ENCODE data around the gene ACSL6.

The ACSL6 gene

DNA sequence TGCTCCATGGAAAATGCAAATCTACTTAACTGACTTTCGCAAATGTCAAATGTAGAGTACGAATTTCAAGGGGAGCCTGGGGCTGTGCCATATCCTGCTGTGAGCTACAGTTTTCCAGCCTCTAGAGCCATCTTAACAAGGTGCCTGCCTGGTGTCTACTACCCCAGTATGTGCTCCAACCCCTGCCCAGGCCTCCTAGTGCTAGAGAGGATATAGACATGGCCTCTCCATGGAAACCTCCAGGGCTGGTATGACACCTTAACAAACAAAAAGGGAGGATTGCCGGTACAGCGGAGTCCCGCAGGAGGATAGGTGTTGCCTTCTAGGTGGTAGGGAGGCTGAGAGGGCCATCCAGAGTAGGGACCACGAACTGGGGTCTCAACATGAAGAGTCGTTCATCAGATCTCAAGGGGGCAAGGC, 35.4 kb upstream of the ACSL6 start:
- no peak for DNase-seq

DNA sequence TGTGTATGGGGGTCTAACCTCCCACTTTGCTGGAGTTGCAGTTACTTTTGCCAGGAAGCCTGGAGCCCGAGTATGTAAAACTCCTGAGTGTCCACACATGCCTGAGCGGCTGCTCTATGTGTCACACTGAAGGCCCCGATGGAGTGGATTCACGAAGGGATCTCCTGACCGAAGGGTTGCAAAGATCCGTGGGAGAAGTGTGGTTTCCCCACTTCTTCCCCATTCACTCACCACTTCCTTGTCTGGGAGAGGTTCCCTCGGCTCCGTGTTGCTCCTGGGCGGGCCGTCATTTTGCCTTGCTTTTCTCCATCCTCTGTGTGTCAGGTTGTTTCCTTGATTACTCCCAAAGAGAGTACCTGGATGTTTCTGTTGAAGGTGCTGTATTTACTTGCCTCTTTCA, 32.7 kb upstream of the ACSL6 start:
- no peak for DNase-seq

DNA sequence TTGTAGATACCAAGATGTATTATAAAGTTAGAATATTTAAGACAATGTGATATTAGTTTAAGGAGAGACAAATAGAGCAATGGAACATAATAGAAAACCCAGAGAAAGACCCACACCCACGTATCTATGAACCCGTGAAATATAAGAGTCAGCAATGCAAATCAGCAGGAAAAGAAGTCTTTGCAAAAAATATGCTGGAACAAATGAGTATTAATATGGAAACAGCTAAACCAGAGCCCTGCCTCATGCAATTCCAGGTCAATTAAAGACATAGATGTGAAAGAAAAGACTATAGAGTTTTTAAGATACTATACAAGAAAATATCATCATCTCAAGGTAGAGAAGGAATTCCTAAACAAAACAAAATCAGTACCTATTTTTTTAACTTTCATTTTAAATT, 25.9 kb upstream of the ACSL6 start:
- no peak for DNase-seq

DNA sequence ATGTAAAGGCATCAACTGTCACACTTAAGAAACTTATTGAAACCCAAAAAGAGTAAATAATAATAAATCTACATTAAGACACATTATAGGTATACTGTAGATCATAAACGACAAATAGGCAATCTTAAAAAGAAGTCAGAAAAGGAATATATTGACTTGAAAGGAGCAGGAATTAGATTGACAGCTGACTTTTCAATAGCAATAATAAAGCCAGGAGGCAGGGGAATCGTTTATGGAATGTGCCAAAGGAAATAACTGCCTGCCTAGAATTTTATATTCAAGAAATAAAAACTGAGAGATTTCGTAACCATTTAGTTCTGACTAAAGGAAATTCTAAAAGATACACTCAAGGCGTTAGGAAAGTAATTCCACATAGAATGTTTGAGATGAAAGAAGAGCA, 21.7 kb upstream of the ACSL6 start:
- DNase-seq = no peak

DNA sequence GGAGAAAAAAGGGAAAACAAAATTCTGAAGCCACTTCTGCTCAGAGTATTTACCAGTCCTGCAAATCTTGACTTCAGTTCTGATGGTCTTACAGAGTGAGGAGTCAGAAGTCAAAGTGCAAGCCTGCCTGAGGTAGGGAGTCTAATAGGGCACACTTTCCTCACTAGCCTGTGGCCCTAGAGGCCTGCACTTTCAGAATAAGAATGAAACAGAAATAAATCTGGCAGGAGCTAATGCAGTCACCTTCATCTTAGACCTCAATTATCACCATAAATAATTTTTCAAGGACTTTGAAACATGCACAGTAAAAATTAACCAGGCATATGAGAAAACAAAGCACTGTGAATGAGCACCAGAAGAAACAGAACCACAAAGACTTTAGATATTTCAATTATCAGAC, 20.7 kb upstream of the ACSL6 start:
- DNase-seq = no peak

DNA sequence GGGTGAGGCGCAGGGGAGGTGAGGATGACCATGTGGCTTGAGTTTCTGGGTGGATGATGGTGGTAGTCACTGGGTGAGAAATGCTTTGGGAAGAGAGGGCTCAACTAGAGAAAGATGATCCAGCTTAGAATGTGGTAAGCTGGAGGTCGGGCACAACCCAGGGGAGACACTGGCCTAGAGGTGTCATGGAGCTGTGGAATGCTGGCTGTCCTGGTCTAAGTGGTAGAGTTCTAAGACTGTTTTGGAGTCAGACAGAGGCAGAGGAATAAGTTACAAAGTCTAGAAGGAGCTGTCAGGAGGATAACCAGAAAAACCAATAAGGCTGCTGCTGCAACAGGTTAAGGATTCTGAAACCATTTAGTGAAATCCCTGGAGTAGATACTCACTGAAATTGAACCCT, 19.2 kb upstream of the ACSL6 start:
- DNase-seq = no peak

DNA sequence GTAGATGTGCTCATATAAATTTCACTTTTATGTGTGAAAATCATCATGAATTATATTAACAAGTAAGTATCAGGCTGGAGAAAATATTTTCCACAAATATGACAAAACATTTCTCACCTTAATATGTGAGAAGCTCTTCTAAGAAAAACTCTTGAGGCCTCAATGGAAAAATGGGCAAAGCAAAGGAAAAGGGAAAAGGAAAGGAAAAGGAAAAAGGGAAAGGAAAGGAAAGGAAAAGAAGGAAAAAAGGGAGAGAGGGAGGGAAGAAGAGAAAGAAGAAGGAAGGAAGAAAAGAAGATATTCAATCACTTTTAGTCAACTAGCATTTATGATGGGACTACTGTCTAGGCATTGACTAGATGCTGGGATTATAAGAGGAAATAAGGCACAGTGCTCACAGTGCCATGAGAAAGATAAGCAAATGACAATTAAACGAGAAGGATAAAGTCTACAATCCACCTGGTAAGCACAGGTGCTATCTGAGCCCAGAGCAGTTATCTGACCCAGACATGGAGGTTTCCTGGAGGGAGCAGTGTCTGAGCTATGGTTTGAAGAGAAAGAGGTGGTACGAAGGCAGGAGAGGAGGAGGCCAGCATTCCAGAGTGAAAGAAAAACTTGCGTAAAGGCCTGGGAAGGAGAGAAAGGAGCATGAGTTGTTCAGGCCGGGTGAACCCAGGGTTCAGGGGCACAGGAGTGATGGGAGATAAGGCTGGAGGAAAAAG, 18.3 kb upstream of the ACSL6 start:
- no peak for DNase-seq

DNA sequence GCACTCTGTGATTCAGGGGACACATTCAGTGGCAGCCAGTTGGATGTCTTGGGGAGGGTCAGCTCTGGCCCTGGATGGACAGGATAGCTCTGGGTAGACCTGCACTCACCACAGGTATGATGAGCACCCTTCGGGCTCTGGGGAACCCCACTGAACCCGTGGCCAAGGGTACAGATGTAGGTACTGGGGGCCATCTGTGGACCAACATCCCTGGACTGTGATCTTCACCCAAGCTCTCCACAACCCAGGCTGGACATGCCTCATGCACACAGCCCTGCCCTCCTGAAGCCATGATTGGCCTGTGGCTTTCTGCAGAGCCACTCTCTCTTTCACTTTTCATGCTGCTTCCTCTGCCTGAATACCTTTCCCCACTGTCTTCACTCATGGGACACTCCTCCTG, 15.6 kb upstream of the ACSL6 start:
- no peak for DNase-seq

DNA sequence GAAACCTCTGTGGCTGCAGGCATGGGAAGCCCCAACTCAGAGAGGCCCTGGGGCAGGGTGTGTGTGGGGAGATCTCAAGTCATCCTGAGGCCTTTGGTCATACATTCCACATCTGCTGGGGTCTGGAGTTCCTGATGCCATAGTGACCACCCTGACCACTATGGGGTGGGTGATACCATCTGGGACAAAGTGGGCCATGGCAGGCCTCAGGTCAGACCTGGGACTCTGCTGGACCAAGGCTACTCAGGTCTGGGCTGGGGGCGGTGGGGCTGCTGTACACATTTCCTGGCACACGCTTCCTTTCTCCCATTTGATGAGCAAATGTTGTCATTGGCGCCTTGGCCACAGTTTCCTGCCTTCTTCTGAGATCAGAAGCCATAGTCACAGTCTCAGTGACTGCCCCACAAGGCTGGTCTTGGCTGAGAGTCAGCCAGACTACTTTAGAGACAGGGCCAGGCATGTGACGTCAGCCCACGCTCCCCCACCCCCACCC, 15.1 kb upstream of the ACSL6 start:
- no peak for DNase-seq

DNA sequence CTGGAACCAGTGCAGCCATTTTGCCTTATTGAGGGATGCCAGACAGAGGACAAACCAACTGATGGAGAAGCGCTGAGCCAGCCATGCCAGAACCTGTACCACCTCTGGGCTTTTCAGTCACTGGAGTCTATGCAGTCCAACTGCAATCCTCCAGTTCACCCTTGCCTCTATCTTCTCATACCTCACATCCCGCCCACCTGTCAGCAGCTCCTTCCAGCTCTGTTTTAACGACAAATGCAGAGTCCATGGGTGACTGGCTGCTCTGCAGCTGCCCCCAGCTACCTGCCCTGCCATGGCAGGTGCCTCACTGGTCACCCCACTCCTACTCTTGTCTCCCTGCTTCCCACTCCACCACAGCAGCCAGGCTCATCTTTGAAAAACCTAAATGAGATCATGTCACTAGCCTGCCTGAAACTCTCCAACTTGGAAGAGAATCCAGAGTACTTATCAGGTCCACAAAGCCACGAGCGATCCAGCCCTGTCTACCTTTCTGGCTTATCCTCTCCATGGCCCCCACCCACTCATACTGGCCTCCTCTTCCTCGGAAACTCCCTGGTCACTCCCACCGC, 14.0 kb upstream of the ACSL6 start:
- DNase-seq = no peak

DNA sequence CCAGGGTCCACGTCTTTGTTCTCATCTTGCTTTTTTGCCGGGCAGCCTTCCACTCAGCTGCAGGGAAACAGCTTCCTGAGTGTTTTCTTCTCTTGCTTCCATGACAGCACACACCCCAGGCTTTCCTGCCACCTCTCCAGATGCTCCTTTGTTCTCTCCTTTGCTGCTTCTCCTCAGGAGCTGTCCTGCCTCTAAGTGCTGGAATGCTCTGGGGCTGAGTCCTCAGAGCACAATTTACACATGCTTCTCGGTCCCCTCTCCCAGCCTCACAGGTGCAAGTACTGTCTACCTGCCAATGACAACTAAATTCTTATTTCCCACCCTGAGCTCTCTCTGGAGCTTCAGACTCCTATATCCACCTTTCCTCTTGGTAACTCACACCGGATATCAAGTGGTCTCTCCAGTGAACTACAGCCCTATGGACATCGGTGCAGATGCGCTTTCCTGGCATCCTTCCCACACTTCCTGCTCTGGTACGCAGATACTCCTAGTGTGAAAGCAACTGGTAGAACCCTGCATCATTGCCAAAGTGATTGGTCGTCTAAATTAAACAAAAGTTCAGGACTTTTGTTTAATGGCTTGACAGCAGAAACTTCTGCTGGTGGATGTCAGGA, 13.4 kb upstream of the ACSL6 start:
- no peak for DNase-seq

DNA sequence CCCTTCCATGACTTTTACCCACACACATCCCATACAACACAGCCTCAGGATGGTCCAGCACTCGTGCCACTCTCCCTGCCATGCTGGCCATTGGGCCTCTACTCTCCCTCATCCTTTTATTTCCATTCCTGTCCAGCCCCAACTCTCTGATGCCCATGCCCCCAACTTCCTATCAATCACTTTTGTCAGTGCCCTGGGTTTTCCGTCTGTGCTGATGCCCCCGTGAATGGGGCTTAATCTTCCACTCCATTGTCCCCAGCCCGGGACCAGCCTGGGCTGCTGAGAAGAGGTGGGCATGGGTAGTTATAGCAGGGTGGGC, 12.6 kb upstream of the ACSL6 start:
- DNase-seq = no peak

DNA sequence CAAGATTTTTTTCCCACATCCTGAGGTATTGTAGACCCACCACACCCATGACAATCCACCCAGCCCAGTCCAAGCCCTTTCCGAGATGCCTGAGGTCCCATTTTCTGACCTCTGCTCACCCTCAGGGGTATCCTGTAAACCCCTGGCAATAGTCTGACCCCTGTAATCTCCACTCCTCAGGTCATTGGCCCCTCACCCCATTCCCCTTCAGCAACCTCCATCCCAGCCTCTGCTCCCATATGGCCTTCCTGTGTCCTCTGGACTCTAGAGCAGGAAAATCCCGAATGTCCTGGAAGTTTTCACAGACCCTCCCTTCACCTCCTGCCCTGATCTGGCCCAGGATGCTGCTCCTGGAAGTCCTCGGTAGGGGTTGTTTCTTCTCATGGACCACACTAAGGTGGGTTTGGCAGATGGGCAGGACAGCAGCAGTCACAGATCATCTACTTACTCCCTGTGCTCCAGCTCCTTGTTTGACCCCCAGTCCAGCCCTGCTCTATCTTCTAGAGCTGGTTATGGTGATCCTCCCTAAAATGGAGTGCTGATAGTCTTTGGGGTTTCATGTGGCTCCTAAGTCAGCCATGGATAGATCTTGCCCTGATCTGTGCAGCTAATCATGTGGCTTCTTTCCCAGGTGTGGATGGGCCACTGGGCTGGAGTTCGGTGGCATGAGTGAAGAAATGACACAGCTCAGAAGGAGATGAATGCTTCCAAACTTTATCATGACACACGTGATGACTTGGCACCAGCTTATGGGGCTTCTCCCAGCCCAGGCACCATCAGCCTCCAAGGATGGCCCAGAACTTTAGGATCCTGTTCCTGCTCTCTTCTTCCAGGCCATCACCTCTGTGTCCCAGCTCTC, 12.0 kb upstream of the ACSL6 start:
- DNase-seq = no peak

DNA sequence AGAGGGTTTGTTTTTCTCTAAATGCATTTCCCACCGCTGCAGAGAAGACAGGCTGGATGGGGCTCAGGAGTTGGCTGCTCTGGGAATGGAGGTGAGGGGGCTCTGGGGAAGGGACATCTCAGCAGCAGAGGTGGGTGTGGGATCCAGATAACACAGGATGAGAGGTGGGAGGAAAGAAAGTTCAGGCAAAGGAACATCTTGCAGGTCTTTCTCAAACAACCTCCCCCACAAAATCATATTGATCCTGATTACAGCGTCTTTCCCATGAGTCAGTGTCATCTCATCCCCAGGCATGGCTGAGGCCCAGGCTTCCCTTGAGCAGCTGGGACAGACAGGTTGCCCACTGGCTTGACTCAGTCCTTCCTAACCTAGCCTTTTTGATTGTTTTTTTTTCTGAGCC, 11.3 kb upstream of the ACSL6 start:
- no peak for DNase-seq

DNA sequence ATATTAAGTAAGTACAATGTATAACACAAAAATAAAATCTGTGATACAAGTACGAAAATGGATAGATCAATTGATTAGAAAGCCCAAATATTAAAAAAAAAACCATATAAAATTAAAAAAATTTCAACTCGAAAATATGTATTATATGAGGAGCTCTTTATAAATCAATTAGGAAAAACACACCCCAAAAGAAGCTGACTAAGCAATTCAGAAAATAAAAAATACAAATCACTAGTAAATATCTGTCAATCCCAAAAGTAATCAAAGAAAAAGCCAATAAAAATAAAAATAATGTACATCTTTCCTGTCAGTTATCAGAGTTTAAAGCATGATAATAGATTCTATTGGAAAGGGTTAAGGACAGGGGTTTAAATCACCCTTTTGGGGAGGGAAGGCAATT, 10.2 kb upstream of the ACSL6 start:
- DNase-seq = no peak

DNA sequence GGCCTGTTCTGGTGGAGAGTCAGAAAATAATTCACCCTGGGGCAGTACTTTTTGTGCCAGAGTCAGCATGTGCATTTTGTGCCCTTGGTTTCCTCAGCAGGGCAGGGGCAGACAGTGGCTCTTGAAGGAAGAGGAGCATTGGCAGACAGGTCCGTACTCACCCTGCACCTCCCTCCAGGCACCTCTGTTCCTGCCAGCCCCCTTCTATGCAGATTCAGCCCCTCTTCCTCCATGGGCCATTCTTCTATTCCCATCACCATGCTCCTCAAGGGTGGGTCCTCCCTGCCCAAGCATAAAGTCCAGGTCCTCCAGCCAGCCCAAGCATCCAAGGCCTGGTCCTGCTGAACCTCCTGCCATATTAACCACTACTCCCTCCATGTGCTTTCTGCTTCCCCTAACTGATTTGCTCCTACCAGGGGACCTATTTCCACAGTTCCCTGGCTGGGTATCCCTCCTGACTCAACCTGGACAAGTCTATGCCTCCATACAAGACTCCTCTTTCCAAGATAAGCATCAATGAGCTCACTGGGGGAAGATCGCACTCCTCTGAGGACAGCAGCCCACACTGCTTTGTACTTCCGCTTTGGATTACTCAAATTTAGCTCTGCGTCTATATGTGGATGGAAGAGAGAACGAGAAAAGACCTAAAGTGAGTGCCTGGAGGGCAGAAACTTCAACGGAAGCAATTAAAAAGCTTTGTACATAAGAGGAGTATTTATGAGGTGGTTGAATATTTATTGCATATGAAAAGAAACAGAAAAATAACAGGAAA, 9.3 kb upstream of the ACSL6 start:
- no peak for DNase-seq

DNA sequence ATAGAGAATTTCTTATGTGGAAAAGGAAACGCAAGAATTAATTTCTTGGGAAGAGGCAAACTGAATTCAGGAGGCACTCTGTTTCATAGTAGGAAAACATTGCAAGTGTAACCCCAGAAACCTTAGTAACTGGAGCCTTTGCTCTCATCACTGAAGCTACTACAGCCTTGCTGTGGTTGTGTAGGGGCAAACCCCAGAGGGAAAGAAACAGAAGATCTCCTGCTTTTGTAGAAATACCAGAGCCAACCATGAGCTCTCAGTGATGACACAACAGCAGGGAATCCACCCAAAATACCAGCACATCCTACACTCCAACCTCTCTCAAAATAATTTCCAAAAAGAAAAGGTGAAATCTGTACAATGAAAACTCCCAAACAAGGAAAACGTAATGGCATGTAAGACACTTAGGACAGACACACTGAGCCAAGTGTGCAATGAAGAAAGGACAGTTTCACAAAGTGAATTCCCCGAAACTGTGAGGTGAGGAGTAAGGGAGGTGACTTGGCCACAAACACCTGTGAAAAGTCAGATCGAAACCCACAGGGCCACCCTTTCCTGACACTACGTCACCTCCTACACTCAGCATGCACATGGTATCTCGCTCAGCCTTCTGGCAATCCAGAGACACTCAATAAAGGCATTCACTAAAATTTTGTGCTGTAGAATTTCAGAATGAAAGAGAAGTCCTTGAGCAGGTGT, 8.5 kb upstream of the ACSL6 start:
- no peak for DNase-seq

DNA sequence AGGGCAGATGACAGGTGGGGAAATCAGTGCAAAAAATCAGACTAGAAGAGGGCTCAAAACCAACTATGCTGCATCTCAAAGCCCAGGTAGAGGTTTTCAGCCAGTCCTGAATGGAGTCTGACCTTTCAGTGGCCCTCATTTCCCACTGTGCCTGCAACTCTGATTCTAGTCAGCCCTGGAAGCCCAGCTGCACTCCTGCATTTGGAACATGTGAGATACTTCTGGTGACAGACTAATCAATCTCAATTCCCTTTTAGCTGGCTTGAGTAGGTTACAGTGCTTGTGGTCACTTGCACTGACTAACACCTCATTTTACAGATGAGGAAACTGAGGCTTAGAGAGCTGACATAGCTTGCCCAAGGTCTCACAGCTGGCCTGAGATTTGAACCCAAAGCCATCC, 7.9 kb upstream of the ACSL6 start:
- DNase-seq = no peak

DNA sequence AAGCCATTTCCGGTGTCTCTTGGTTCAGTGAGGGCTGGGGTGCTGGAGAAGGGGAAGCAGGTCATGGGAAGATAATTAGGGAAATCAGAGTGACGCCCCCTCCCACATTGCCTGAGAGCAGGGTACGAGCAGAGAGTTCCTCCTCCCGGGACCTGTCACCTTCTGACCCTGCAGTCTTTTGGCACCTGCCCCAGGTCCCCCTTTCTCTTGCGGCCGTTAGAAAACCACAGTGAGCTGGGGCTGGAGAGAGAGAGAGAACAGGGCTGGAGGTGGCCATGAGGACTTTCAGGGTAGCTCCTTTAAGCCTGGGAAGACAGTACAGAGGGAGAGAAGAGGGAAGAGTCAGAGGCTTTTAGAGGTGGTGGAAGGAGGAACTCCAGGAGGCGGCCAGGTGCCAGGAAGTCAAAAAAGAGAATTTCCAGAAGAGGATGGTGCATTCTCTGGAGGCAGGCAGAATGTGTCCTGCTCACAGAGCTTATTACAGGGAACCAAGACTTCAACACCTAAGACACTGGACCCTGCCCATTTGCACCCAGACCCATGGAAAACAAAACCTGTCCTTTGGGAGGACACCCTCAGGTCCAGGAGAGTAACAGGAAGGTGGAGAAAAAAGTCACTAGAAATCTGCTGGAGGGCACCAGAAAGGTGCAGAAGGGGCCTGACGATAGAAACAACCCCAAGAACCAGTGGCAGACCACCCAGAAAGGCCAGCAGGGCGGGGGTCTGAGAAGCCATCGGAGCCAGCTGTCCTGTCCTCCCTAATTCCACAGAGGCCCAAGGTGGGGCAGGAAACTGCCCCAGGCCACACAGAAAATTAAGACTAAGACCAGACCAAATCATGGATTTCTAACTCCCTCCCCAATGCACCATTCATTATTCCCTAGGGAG, 6.5 kb upstream of the ACSL6 start:
- DNase-seq = no peak

DNA sequence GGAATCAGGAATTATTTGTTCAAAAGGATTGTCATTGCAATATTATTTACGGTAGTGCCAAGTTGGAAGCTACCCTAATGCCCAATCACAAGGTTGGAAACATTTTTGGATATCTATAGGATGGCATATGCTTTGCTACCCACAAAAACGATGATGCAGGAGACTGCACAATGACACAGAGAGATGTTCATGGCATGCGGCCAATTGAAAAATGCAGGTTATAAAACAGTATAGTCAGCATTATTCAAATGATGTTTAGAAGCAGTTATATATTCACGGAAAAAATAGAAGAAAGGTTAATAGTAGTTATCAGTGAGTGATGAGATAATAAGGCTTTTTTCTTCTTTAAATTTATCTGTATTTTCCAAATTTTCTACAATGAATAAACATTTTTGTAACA, 5.9 kb upstream of the ACSL6 start:
- no peak for DNase-seq

DNA sequence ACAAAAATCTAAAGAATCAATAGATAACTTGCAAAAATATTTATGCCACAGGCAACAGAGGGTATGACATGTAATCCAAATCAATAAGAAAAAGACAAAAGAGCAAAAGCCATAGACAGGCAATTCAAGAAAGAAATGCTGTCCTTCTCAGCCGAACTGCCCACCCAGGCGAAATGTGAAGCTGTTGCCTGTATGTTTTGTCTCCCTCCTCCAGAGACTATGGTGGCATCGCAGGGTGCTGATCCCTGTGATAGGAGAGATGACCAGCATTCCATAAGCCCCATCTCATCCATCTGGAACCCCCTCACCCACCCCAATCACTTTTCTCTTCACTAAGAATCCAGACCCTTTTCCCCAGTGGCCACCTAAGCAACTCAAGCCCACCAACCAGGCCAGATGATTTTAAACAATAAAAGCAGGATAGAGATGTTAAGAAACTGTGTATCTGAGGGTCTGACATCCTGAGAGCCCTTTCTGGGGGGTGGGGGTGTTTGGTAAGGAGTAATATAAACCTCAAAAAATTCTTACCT, 5.3 kb upstream of the ACSL6 start:
- no peak for DNase-seq
